ENCODE measurements around the gene RARB.

DNA sequence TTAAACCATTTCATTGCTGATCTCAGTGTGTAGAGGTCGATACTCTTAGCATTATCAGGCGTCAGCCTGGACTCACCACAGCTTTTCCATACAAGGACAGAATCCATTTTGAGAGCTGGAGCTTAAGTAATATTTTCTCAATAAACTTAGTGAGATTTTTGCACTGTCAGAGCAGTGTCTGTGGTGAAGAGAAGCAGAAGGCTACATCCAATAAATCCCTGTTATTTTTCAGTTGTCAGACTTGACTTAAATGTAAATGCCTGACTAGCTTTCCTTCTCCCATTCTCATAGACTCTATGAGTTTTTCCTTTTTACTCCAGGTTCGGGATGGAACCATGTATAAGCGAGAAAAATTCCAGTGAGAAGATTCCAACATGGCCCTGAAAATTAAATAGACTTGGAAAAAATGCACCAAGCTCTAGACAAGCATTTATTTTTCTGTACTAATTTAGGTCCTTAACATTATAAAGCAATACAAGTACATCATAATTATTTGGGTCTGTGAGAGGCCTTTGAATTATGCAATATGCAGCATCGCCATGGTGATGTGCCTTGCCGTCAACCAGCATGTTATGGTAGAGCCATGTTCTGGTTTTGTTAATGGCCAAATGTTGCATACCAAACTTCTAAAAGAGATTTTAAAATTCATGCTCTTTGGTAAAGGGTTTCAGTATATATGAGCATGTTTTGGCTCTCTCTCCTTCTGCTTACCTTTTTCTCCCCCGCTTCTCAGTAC lies 62.0 kb downstream of the RARB start:
- TF ChIP-seq, protein P1, sequence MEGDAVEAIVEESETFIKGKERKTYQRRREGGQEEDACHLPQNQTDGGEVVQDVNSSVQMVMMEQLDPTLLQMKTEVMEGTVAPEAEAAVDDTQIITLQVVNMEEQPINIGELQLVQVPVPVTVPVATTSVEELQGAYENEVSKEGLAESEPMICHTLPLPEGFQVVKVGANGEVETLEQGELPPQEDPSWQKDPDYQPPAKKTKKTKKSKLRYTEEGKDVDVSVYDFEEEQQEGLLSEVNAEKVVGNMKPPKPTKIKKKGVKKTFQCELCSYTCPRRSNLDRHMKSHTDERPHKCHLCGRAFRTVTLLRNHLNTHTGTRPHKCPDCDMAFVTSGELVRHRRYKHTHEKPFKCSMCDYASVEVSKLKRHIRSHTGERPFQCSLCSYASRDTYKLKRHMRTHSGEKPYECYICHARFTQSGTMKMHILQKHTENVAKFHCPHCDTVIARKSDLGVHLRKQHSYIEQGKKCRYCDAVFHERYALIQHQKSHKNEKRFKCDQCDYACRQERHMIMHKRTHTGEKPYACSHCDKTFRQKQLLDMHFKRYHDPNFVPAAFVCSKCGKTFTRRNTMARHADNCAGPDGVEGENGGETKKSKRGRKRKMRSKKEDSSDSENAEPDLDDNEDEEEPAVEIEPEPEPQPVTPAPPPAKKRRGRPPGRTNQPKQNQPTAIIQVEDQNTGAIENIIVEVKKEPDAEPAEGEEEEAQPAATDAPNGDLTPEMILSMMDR (IDR thresholded peaks at IDR 0.05): no peak
- TF ChIP-seq POLR2AphosphoS5 (IDR thresholded peaks at IDR 0.05) (no peak), POLR2A (IDR thresholded peaks at IDR 0.05) (no peak)

All from breast epithelium (tissue), 3 donors.